NCI-H345 treated with DMSO at 0.1 percent for 48 hours (cell line): ENCODE data around the gene FBXO38.

Source experiments
- DNase-seq: peaks from one replicate; lab custom pipeline; 2025; ENCODE audit not compliant: unreplicated experiment; lab: John Stamatoyannopoulos, UW

FBXO38 gene

GRCh38 chr5:148383564-148384379, at the start of gene FBXO38:
Gene FBXO38, plus strand, starts transcription at chr5:148383958. Its CDS starts 10,819 bp downstream, at chr5:148394777.
- peak; percentile 97 for DNase-seq

GRCh38 chr5:148335259-148335658, 48.5 kb upstream of the FBXO38 start, which contains the start of gene SPINK9:
Gene SPINK9, plus strand, starts transcription at chr5:148335559. Its CDS starts 55 bp downstream, at chr5:148335614.
- DNase-seq: no peak

- no peak for DNase-seq
Observed at GRCh38 chr5:148336704-148337435, 46.9 kb upstream of the FBXO38 start.

GRCh38 chr5:148342371-148343045, 41.2 kb upstream of the FBXO38 start:
- DNase-seq: no peak

- DNase-seq: no peak
Observed at GRCh38 chr5:148343046-148343407, 40.7 kb upstream of the FBXO38 start.

- no peak for DNase-seq
Observed at GRCh38 chr5:148343603-148344487, 39.9 kb upstream of the FBXO38 start.

GRCh38 chr5:148347706-148348105, 36.1 kb upstream of the FBXO38 start:
- no peak for DNase-seq

- no peak for DNase-seq
Observed at GRCh38 chr5:148352696-148353095, 31.1 kb upstream of the FBXO38 start.

- no peak for DNase-seq
Observed at GRCh38 chr5:148353634-148354033, 30.1 kb upstream of the FBXO38 start.

- DNase-seq: no peak
Observed at GRCh38 chr5:148364343-148364742, 19.4 kb upstream of the FBXO38 start.

GRCh38 chr5:148368299-148368698, 15.5 kb upstream of the FBXO38 start:
- DNase-seq: no peak

GRCh38 chr5:148372166-148372725, 11.5 kb upstream of the FBXO38 start:
- no peak for DNase-seq

GRCh38 chr5:148372893-148373292, 10.9 kb upstream of the FBXO38 start:
- DNase-seq: no peak

- DNase-seq: peak; percentile 14
Observed at GRCh38 chr5:148374690-148375360, 8.9 kb upstream of the FBXO38 start.

- DNase-seq: no peak
Observed at GRCh38 chr5:148376198-148376597, 7.6 kb upstream of the FBXO38 start.

- no peak for DNase-seq
Observed at GRCh38 chr5:148378670-148379069, 5.1 kb upstream of the FBXO38 start.

- DNase-seq: no peak
Observed at GRCh38 chr5:148379340-148379739, 4.4 kb upstream of the FBXO38 start.

- DNase-seq: no peak
Observed at GRCh38 chr5:148381906-148382305, 1.9 kb upstream of the FBXO38 start.

- DNase-seq: no peak
Observed at GRCh38 chr5:148382961-148383360, 797 bp upstream of the FBXO38 start.

- DNase-seq: no peak
Observed at GRCh38 chr5:148384380-148384737, 601 bp downstream of the FBXO38 start.
